H9 (cell line): ENCODE measurements around the gene MAL. TPM values are rescaled to one million over a fixed set of nuclear protein-coding genes. Genes with fewer than 3 reads are reported as not detected.

Experiments used
- DNase-seq: peaks from one replicate; pipeline ENCODE4 v3.0.0-alpha.2; 2017
- H2AFZ ChIP-seq: one replicate; pipeline ENCODE4 v1.6.1; 2013; ENCODE audit warnings: mild to moderate bottlenecking, low read length, control low read depth, moderate library complexity
- H2AK5ac ChIP-seq: 2 replicates; pipeline ENCODE4 v1.6.1; 2013; ENCODE audit warnings: low read length, control low read depth, mixed read lengths; ENCODE audit not compliant: insufficient read length
- H2BK120ac ChIP-seq: one replicate; pipeline ENCODE4 v1.6.1; 2013; ENCODE audit warnings: low read depth, mild to moderate bottlenecking, low read length, control low read depth, inconsistent platforms; ENCODE audit not compliant: poor library complexity, severe bottlenecking
- H2BK12ac ChIP-seq: 2 replicates; pipeline ENCODE4 v1.6.1; 2013; ENCODE audit warnings: low read length, control low read depth, mixed read lengths, low read depth; ENCODE audit not compliant: insufficient read length
- H2BK15ac ChIP-seq: 2 replicates; pipeline ENCODE4 v1.6.1; 2013; ENCODE audit warnings: low read depth, low read length, control low read depth
- H2BK20ac ChIP-seq: one replicate; pipeline ENCODE4 v1.6.1; 2013; ENCODE audit warnings: low read depth, mild to moderate bottlenecking, low read length, control low read depth, inconsistent platforms; ENCODE audit not compliant: poor library complexity, severe bottlenecking
- H2BK5ac ChIP-seq: 2 replicates; pipeline ENCODE4 v1.6.1; 2013; ENCODE audit warnings: low read length, control low read depth, mixed read lengths; ENCODE audit not compliant: insufficient read length
- H3K14ac ChIP-seq: 2 replicates; pipeline ENCODE4 v1.6.1; 2013; ENCODE audit warnings: low read length, control low read depth; ENCODE audit not compliant: insufficient read depth
- H3K18ac ChIP-seq: 2 replicates; pipeline ENCODE4 v1.6.1; 2013; ENCODE audit warnings: low read depth, mild to moderate bottlenecking, mixed read lengths, low read length, control low read depth; ENCODE audit not compliant: insufficient read length
- H3K23ac ChIP-seq: 2 replicates; pipeline ENCODE4 v1.6.1; 2013; ENCODE audit warnings: low read length, control low read depth, mixed read lengths, low read depth; ENCODE audit not compliant: insufficient read length
- H3K23me2 ChIP-seq: 2 replicates; pipeline ENCODE4 v1.6.1; 2013; ENCODE audit warnings: low read depth, mild to moderate bottlenecking, mixed read lengths, low read length, control low read depth; ENCODE audit not compliant: insufficient read length, poor library complexity, severe bottlenecking
- H3K27ac ChIP-seq: 2 replicates; pipeline ENCODE4 v1.5.1; 2013; ENCODE audit warnings: low read length, control low read depth, mixed read lengths, low read depth; ENCODE audit not compliant: insufficient read length
- H3K27me3 ChIP-seq: 2 replicates; pipeline ENCODE4 v1.6.1; 2013; ENCODE audit warnings: low read length, control low read depth, inconsistent platforms; ENCODE audit not compliant: insufficient read depth
- H3K4ac ChIP-seq: 2 replicates; pipeline ENCODE4 v1.6.1; 2013; ENCODE audit warnings: low read depth, mild to moderate bottlenecking, control low read depth, inconsistent platforms, low read length, moderate library complexity
- H3K4me1 ChIP-seq: 2 replicates; pipeline ENCODE4 v1.6.1; 2013; ENCODE audit warnings: low read length, control low read depth, inconsistent platforms; ENCODE audit not compliant: insufficient read depth
- H3K4me2 ChIP-seq: 2 replicates; pipeline ENCODE4 v1.6.1; 2013; ENCODE audit warnings: low read length, control low read depth, mixed read lengths; ENCODE audit not compliant: insufficient read length, insufficient read depth
- H3K56ac ChIP-seq: 2 replicates; pipeline ENCODE4 v1.6.1; 2013; ENCODE audit warnings: low read depth, mild to moderate bottlenecking, mixed read lengths, low read length, control low read depth; ENCODE audit not compliant: insufficient read length
- H3K79me1 ChIP-seq: 2 replicates; pipeline ENCODE4 v1.6.1; 2013; ENCODE audit warnings: low read depth, mild to moderate bottlenecking, moderate library complexity, low read length, control low read depth, inconsistent platforms; ENCODE audit not compliant: insufficient read depth, poor library complexity, severe bottlenecking
- H3K79me2 ChIP-seq: 2 replicates; pipeline ENCODE4 v1.6.1; 2013; ENCODE audit warnings: low read length, control low read depth, inconsistent platforms; ENCODE audit not compliant: insufficient read depth
- H3K9ac ChIP-seq: 2 replicates; pipeline ENCODE4 v1.6.1; 2013; ENCODE audit warnings: low read length, control low read depth, mixed read lengths; ENCODE audit not compliant: insufficient read length; ENCODE audit errors: extremely low read depth
- H3K9me3 ChIP-seq: one replicate; pipeline ENCODE4 v1.6.1; 2013; ENCODE audit warnings: low read depth, low read length, inconsistent platforms; ENCODE audit not compliant: control insufficient read depth
- H3T11ph ChIP-seq: one replicate; pipeline ENCODE4 v1.6.1; 2013; ENCODE audit warnings: mild to moderate bottlenecking, low read length, control low read depth, inconsistent platforms
- H4K20me1 ChIP-seq: one replicate; pipeline ENCODE4 v1.6.1; 2013; ENCODE audit not compliant: control insufficient read depth, insufficient read length, insufficient read depth
- H4K5ac ChIP-seq: 2 replicates; pipeline ENCODE4 v1.6.1; 2013; ENCODE audit warnings: low read depth, mild to moderate bottlenecking, mixed read lengths, low read length, control low read depth; ENCODE audit not compliant: insufficient read length
- H4K8ac ChIP-seq: replicated peaks from 2 replicates; pipeline ENCODE4 v1.6.1; 2013; ENCODE audit warnings: low read length, control low read depth, mixed read lengths, low read depth; ENCODE audit not compliant: insufficient read length
- H4K91ac ChIP-seq: 2 replicates; pipeline ENCODE4 v1.6.1; 2013; ENCODE audit warnings: low read depth, mild to moderate bottlenecking, moderate library complexity, mixed read lengths, low read length, control low read depth; ENCODE audit not compliant: insufficient read length
- H3K27ac Mint-ChIP-seq, 3 experiments: 2 replicates in 2 of 3; 3 replicates in 1 of 3; pipeline ENCODE4 v1.8.0; 2020 to 2021; ENCODE audit warnings: mixed read lengths in 3 of 3, mild to moderate bottlenecking in 1 of 3, moderate library complexity in 1 of 3
- H3K27me3 Mint-ChIP-seq: 2 replicates; pipeline ENCODE4 v1.8.0; 2021; ENCODE audit warnings: low read depth, mild to moderate bottlenecking, moderate library complexity, mixed read lengths
- H3K36me3 Mint-ChIP-seq, 3 experiments: 2 replicates in 2 of 3; 3 replicates in 1 of 3; pipeline ENCODE4 v1.8.0; 2020 to 2021; ENCODE audit warnings: low read depth in 3 of 3, mixed read lengths in 3 of 3; ENCODE audit not compliant: insufficient read depth in 1 of 3
- H3K4me1 Mint-ChIP-seq, 2 experiments: 2 replicates each; pipeline ENCODE4 v1.8.0; 2020; ENCODE audit warnings: mixed read lengths in 2 of 2
- H3K4me3 Mint-ChIP-seq, 2 experiments: 2 replicates in 1 of 2; 3 replicates in 1 of 2; pipeline ENCODE4 v1.8.0; 2020 to 2021; ENCODE audit warnings: mild to moderate bottlenecking in 2 of 2, mixed read lengths in 2 of 2, moderate library complexity in 1 of 2
- H3K9me3 Mint-ChIP-seq, 2 experiments: 2 replicates in 1 of 2; 3 replicates in 1 of 2; pipeline ENCODE4 v1.8.0; 2020; ENCODE audit warnings: mild to moderate bottlenecking in 2 of 2, mixed read lengths in 2 of 2, moderate library complexity in 1 of 2
- CTCF ChIP-seq: fragments of 200-600 bp; sonication (generic); conservative IDR thresholded peaks from 3 replicates; pipeline ENCODE4 v1.8.0; 2021; ENCODE audit warnings: antibody characterized with exemption, mild to moderate bottlenecking
- WGBS: extraction: QIAGEN DNeasy Blood & Tissue Kit; methylation state at CpG from one replicate; pipeline ENCODE4 v1.1.7; 2013; ENCODE audit warnings: missing lambda C conversion rate, low lambda C conversion rate, mixed read lengths; ENCODE audit not compliant: insufficient read length; ENCODE audit errors: extremely low coverage; 5-methylcytosine and 5-hydroxymethylcytosine counted together
- total RNA-seq: library from RNA; stranded (reverse); gene quantifications from 2 replicates; pipeline ENCODE4 v1.2.1, GENCODE V29; 2021

The MAL gene
- total RNA-seq, 1 experiment from 2014 or later: not detected

GRCh38 chr2:94986392-94986963 lies 39.0 kb upstream of the MAL start:
- H2BK12ac ChIP-seq: no peak overlapping the region
- H4K5ac ChIP-seq: no peak overlapping the region
- no peaks in the 10 kb centered on the region for H3K79me2 ChIP-seq
- no peak overlapping the region for H2BK5ac ChIP-seq
- H4K8ac ChIP-seq: no peak overlapping the region
- H3K18ac ChIP-seq: no peak overlapping the region
- no peaks in the 10 kb centered on the region for H3K79me1 ChIP-seq
- no peak overlapping the region for H3K27ac ChIP-seq
- Mint-ChIP-seq H3K36me3 (no peaks in the 10 kb centered on the region), H3K9me3 (0 out of 5 replicates have a peak, but pooled peaks cover 0 to 3% of the 10 kb centered on the region in 2 experiments), H3K27me3 (peaks cover 65% of the 10 kb centered on the region), H3K4me3 (no peak overlapping the region), H3K4me1 (peaks cover 0 to 4% of the 10 kb centered on the region in 2 experiments; a peak in 1 of 4 replicates), H3K27ac (no peak overlapping the region)
- no peaks in the 10 kb centered on the region for H3K9me3 ChIP-seq
- no peak overlapping the region for H3K14ac ChIP-seq
- TF ChIP-seq CTCF: peak; percentile 87
- H2BK20ac ChIP-seq: no peak overlapping the region
- peak; percentile 62 for DNase-seq
- no peak overlapping the region for H2AK5ac ChIP-seq
- no peak overlapping the region for H3K9ac ChIP-seq
- H2BK15ac ChIP-seq: no peak overlapping the region
- H4K20me1 ChIP-seq: no peaks in the 10 kb centered on the region
- no peaks in the 10 kb centered on the region for H3K27me3 ChIP-seq
- no peaks in the 10 kb centered on the region for H3K23me2 ChIP-seq
- no peak overlapping the region for H3K4me2 ChIP-seq
- no peak overlapping the region for H4K91ac ChIP-seq
- WGBS: no CpG with 5 or more reads among the region's 3 CpGs
- no peak overlapping the region for H2AFZ ChIP-seq
- H2BK120ac ChIP-seq: no peak overlapping the region
- H3K23ac ChIP-seq: no peak overlapping the region
- no peak overlapping the region for H3T11ph ChIP-seq
- no peak overlapping the region for H3K4ac ChIP-seq
- H3K4me1 ChIP-seq: no peaks in the 10 kb centered on the region
- no peak overlapping the region for H3K56ac ChIP-seq
